GM12878 (cell line): ENCODE data around the gene ENPP1.

Experiments used
- ATF7 ChIP-seq: fragments of 450-650 bp; IDR thresholded peaks from 2 replicates; pipeline ENCODE4 v1.6.1; 2016; ENCODE audit warnings: low read depth, mild to moderate bottlenecking
- CTCF ChIP-seq, 3 experiments: IDR thresholded peaks in 2 of 3; conservative IDR thresholded peaks in 1 of 3; 2 replicates each; pipeline ENCODE4 v1.5.1; 2011; ENCODE audit warnings: low read depth in 3 of 3, low read length in 3 of 3, mild to moderate bottlenecking in 3 of 3, control low read depth in 2 of 3, moderate library complexity in 2 of 3, inconsistent platforms in 1 of 3, mixed read lengths in 1 of 3; ENCODE audit not compliant: control insufficient read depth in 2 of 3, insufficient read depth in 1 of 3; ENCODE audit errors: extremely low read depth in 1 of 3
- MEF2A ChIP-seq: IDR thresholded peaks from 2 replicates; pipeline ENCODE4 v1.6.1; 2011; ENCODE audit warnings: low read depth, mild to moderate bottlenecking, low read length, moderate library complexity; ENCODE audit not compliant: insufficient read depth
- NR2C2 ChIP-seq: IDR thresholded peaks from 2 replicates; pipeline ENCODE4 v1.6.1; 2011; ENCODE audit warnings: borderline replicate concordance, low read depth; ENCODE audit not compliant: control insufficient read depth, insufficient read length
- POLR2A ChIP-seq: IDR thresholded peaks from 2 replicates; pipeline ENCODE4 v1.6.1; 2011; ENCODE audit warnings: low read depth, mild to moderate bottlenecking, low read length
- POLR2AphosphoS5 ChIP-seq: IDR thresholded peaks from 2 replicates; pipeline ENCODE4 v1.6.1; 2011; ENCODE audit warnings: mild to moderate bottlenecking, low read length, inconsistent platforms
- SUZ12 ChIP-seq: fragments of 200-600 bp; sonication (generic); IDR thresholded peaks from one replicate; pipeline ENCODE4 v1.6.1; 2018; ENCODE audit warnings: antibody characterized with exemption, mild to moderate bottlenecking; ENCODE audit not compliant: unreplicated experiment

GRCh38 chr6:131811500-131811899, 3.7 kb downstream of the ENPP1 start:
- TF ChIP-seq POLR2A (no peak), CTCF (IDR thresholded peaks at IDR 0.05 in 2 of 3, conservative IDR thresholded peaks at IDR 0.05 in 1 of 3; ENCODE audit: control insufficient read depth in 2 of 3, extremely low read depth in 1 of 3, insufficient read depth in 1 of 3, low read depth in 3 of 3, low read length in 3 of 3) (no peak), ATF7 (no peak), NR2C2 (no peak), POLR2AphosphoS5 (no peak), SUZ12 (no peak), MEF2A (no peak)
